ENCODE data around the gene CT45A1.
"Not testable (repeated sequence)": the region's sequence is repeated elsewhere in the genome, so short reads cannot be mapped to it uniquely, and the experiment has no call there.

GRCh38 chrX:135744739-135745138 is 31.3 kb downstream of the CT45A1 start:
- TF ChIP-seq CTCF (conservative IDR thresholded peaks at IDR 0.05; ENCODE audit: low read depth, low read length); EZH2 (IDR thresholded peaks at IDR 0.05; ENCODE audit: low read length, unreplicated experiment): not testable (repeated sequence)

Data from PC-3 (cell line).